Peyer's patch (tissue), 4 donors: ENCODE data around the gene STK32B.

Experiments
- CTCF ChIP-seq, 6 experiments: fragments of 450-650 bp in 4 of 6; fragments of 200-600 bp in 2 of 6; sonication (generic) in 1 of 6; IDR thresholded peaks; one replicate each; pipeline ENCODE4 v1.5.1; 2017 to 2019; ENCODE audit warnings: antibody characterized with exemption in 6 of 6, mild to moderate bottlenecking in 3 of 6, moderate library complexity in 1 of 6
- POLR2A ChIP-seq, 2 donors: fragments of 450-650 bp; IDR thresholded peaks; one replicate each; pipeline ENCODE4 v1.5.1; 2017; ENCODE audit warnings: antibody characterized with exemption in 2 of 2, mild to moderate bottlenecking in 2 of 2, moderate library complexity in 2 of 2

- TF ChIP-seq CTCF (IDR thresholded peaks at IDR 0.05) (no peak), POLR2A (IDR thresholded peaks at IDR 0.05) (no peak)
These were observed 101.2 kb downstream of the STK32B start for GRCh38 chr4:5152521-5152920.
